Neural progenitor cell (in vitro differentiated cells): ENCODE measurements around the gene RMDN3. TPM values are rescaled to one million over a fixed set of nuclear protein-coding genes. Genes with fewer than 3 reads are reported as not detected.

Experiments used
- DNase-seq: peaks from one replicate; pipeline ENCODE4 v3.0.0-alpha.2; 2016; ENCODE audit warnings: low spot score
- H2AFZ ChIP-seq: fragments of 200-600 bp; sonication (generic); replicated peaks from 2 replicates; pipeline ENCODE4 v1.6.1; 2016; ENCODE audit warnings: antibody characterized with exemption
- H3F3A ChIP-seq: fragments of 200-600 bp; sonication (generic); 2 replicates; pipeline ENCODE4 v1.6.1; 2016; ENCODE audit warnings: antibody characterized with exemption, low read depth
- H3K27ac ChIP-seq: fragments of 200-600 bp; sonication (generic); 2 replicates; pipeline ENCODE4 v1.5.1; 2016; ENCODE audit warnings: mild to moderate bottlenecking
- H3K27me3 ChIP-seq: fragments of 200-600 bp; sonication (generic); 2 replicates; pipeline ENCODE4 v1.6.1; 2016; ENCODE audit warnings: mild to moderate bottlenecking, moderate library complexity
- H3K36me3 ChIP-seq: fragments of 200-600 bp; sonication (generic); 2 replicates; pipeline ENCODE4 v1.5.1; 2016
- H3K4me1 ChIP-seq: fragments of 200-600 bp; sonication (generic); 2 replicates; pipeline ENCODE4 v1.6.1; 2016; ENCODE audit warnings: mixed run types
- H3K4me2 ChIP-seq: fragments of 200-600 bp; sonication (generic); 2 replicates; pipeline ENCODE4 v1.6.1; 2016
- H3K4me3 ChIP-seq: fragments of 200-600 bp; sonication (generic); 2 replicates; pipeline ENCODE4 v1.5.1; 2016
- H3K79me2 ChIP-seq: fragments of 200-600 bp; sonication (generic); 2 replicates; pipeline ENCODE4 v1.6.1; 2016; ENCODE audit warnings: low read depth
- H3K9ac ChIP-seq: fragments of 200-600 bp; sonication (generic); 2 replicates; pipeline ENCODE4 v1.6.1; 2016
- H3K9me3 ChIP-seq: fragments of 200-600 bp; sonication (generic); 2 replicates; pipeline ENCODE4 v1.5.1; 2016; ENCODE audit warnings: low read depth
- H4K20me1 ChIP-seq: fragments of 200-600 bp; sonication (generic); 2 replicates; pipeline ENCODE4 v1.6.1; 2016; ENCODE audit warnings: low read depth
- H3K27ac Mint-ChIP-seq: 3 replicates; pipeline ENCODE4 v1.8.0; 2021; ENCODE audit warnings: mixed read lengths
- H3K27me3 Mint-ChIP-seq: 2 replicates; pipeline ENCODE4 v1.8.0; 2022; ENCODE audit warnings: low read depth, mild to moderate bottlenecking, inconsistent platforms, moderate library complexity, mixed read lengths; ENCODE audit not compliant: insufficient read depth
- H3K36me3 Mint-ChIP-seq: 3 replicates; pipeline ENCODE4 v1.8.0; 2021; ENCODE audit warnings: mixed read lengths
- H3K4me1 Mint-ChIP-seq: 3 replicates; pipeline ENCODE4 v1.8.0; 2021; ENCODE audit warnings: mixed read lengths
- H3K4me3 Mint-ChIP-seq: 3 replicates; pipeline ENCODE4 v1.8.0; 2021; ENCODE audit warnings: mild to moderate bottlenecking, moderate library complexity, mixed read lengths
- H3K9me3 Mint-ChIP-seq: 3 replicates; pipeline ENCODE4 v1.8.0; 2020; ENCODE audit warnings: mixed read lengths
- CTCF ChIP-seq: fragments of 200-600 bp; sonication (generic); IDR thresholded peaks from 2 replicates; pipeline ENCODE4 v1.5.1; 2017; ENCODE audit warnings: antibody characterized with exemption, mild to moderate bottlenecking
- EZH2 ChIP-seq: fragments of 200-600 bp; sonication (generic); IDR thresholded peaks from 2 replicates; pipeline ENCODE4 v1.6.1; 2017; ENCODE audit warnings: antibody characterized with exemption, mild to moderate bottlenecking, moderate library complexity
- EZH2phosphoT487 ChIP-seq: fragments of 200-600 bp; sonication (generic); IDR thresholded peaks from 2 replicates; pipeline ENCODE4 v1.6.1; 2017; ENCODE audit warnings: antibody characterized with exemption
- total RNA-seq: library from RNA; depleted of rRNA; stranded (reverse); fragments of >200 nt; gene quantifications from 2 replicates; pipeline ENCODE4 v1.2.3, GENCODE V29; 2015; ENCODE audit warnings: low replicate concordance

Gene RMDN3
- total RNA-seq, 1 donor from 2014 or later = 13.2 TPM

- Histone ChIP-seq H3K9ac (no peak overlapping the region), H3K79me2 (peaks cover 22% of the 10 kb centered on the region), H4K20me1 (no peaks in the 10 kb centered on the region), H3K27me3 (no peaks in the 10 kb centered on the region), H3F3A (peaks cover 14% of the 10 kb centered on the region), H3K4me1 (peaks cover 4% of the 10 kb centered on the region), H2AFZ (no peak overlapping the region), H3K9me3 (no peaks in the 10 kb centered on the region), H3K27ac (no peak overlapping the region), H3K36me3 (peaks cover 2% of the 10 kb centered on the region), H3K4me2 (no peak overlapping the region), H3K4me3 (no peak overlapping the region)
- Mint-ChIP-seq H3K27ac (no peak overlapping the region), H3K27me3 (peaks cover 7% of the 10 kb centered on the region), H3K9me3 (no peaks in the 10 kb centered on the region), H3K36me3 (peaks cover 7% of the 10 kb centered on the region), H3K4me1 (peaks cover 25% of the 10 kb centered on the region), H3K4me3 (no peak overlapping the region)
- no peak for DNase-seq
- TF ChIP-seq CTCF = no peak
- no peak for TF ChIP-seq EZH2
- no peak for TF ChIP-seq EZH2phosphoT487
These were observed 3.3 kb downstream of the RMDN3 start for GRCh38 chr15:40751745-40752144.

DNA sequence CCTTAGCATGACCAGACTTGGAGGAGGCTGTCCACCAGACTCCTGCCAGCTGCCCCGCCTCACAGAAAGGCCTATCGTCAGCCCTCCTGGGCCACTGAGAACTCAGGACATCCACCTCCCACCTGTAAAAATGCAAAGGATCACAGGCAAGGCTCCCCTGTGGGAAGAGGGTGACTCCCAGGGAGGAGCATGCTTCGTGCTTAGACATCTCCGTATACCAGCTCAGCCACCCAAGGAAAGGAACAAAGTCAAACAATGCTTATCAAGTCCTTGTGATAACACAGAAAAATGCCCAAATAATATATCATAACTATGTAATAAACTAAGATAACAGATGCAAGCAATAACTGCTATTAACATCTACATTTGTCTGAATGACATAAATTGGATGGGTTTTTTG, 4.2 kb downstream of the RMDN3 start:
- Histone ChIP-seq H3K4me3 (no peak overlapping the region), H4K20me1 (no peaks in the 10 kb centered on the region), H3F3A (peaks cover 15% of the 10 kb centered on the region), H2AFZ (no peak overlapping the region), H3K27me3 (no peaks in the 10 kb centered on the region), H3K36me3 (peaks cover 2% of the 10 kb centered on the region), H3K9ac (no peak overlapping the region), H3K79me2 (peaks cover 22% of the 10 kb centered on the region), H3K9me3 (no peaks in the 10 kb centered on the region), H3K4me1 (peaks cover 4% of the 10 kb centered on the region), H3K4me2 (no peak overlapping the region), H3K27ac (no peak overlapping the region)
- Mint-ChIP-seq H3K4me3 (no peak overlapping the region), H3K27ac (no peak overlapping the region), H3K9me3 (no peaks in the 10 kb centered on the region), H3K36me3 (peaks cover 7% of the 10 kb centered on the region), H3K4me1 (peaks cover 21% of the 10 kb centered on the region), H3K27me3 (peaks cover 9% of the 10 kb centered on the region)
- no peak for DNase-seq
- no peak for TF ChIP-seq EZH2
- TF ChIP-seq CTCF = no peak
- TF ChIP-seq EZH2phosphoT487 = no peak

- Histone ChIP-seq H3K27ac (no peak overlapping the region), H3K9me3 (no peaks in the 10 kb centered on the region), H3K4me2 (no peak overlapping the region), H3K9ac (no peak overlapping the region), H3K79me2 (peaks cover 16% of the 10 kb centered on the region), H2AFZ (no peak overlapping the region), H3F3A (peaks cover 17% of the 10 kb centered on the region), H3K4me1 (no peaks in the 10 kb centered on the region), H3K27me3 (no peaks in the 10 kb centered on the region), H3K4me3 (no peak overlapping the region), H4K20me1 (no peaks in the 10 kb centered on the region), H3K36me3 (peaks cover 2% of the 10 kb centered on the region)
- no peak overlapping the region for H3K4me3 Mint-ChIP-seq
- peaks cover 16% of the 10 kb centered on the region for H3K27me3 Mint-ChIP-seq
- TF ChIP-seq EZH2phosphoT487 (no peak), CTCF (no peak), EZH2 (no peak)
- DNase-seq = no peak
- no peak overlapping the region for H3K27ac Mint-ChIP-seq
- no peaks in the 10 kb centered on the region for H3K9me3 Mint-ChIP-seq
- H3K36me3 Mint-ChIP-seq = peaks cover 10% of the 10 kb centered on the region
- H3K4me1 Mint-ChIP-seq = peaks cover 12% of the 10 kb centered on the region
These were observed 5.9 kb downstream of the RMDN3 start for GRCh38 chr15:40749151-40749630.
